Measurements from ENCODE around the gene ZNF664. TPM values are rescaled to one million over a fixed set of nuclear protein-coding genes. Genes with fewer than 3 reads are reported as not detected.

ZNF664 gene
- total and polyA plus RNA-seq, 4 donors, result 31.7 to 118 (median 69.5) TPM

- DNase-seq, result no peak
- Histone ChIP-seq H3K9ac (ENCODE audit: insufficient read depth in 1 of 2, low read length in 2 of 2) (no peak overlapping the region), H3K9me3 (ENCODE audit: control insufficient read depth in 4 of 4, insufficient read depth in 3 of 4, low read length in 3 of 4) (peaks cover 0 to 7% (median 4%) of the 10 kb centered on the region in 4 donors), H3K27me3 (ENCODE audit: control insufficient read depth in 3 of 3, insufficient read depth in 3 of 3, low read length in 2 of 3) (no peaks in the 10 kb centered on the region), H3K4me3 (no peak overlapping the region), H3K27ac (ENCODE audit: low read depth in 1 of 2, low read length in 1 of 2) (no peak overlapping the region), H3K4me1 (ENCODE audit: control insufficient read depth in 5 of 5, insufficient read depth in 5 of 5, low read length in 5 of 5) (peaks cover 0 to 4% (median 0%) of the 10 kb centered on the region in 5 donors), H3K36me3 (ENCODE audit: control insufficient read depth in 4 of 4, insufficient read depth in 4 of 4, low read length in 4 of 4) (no peaks in the 10 kb centered on the region)
- 97 to 99% methylated on average over 3 of the region's 3 CpGs for WGBS, 2 donors
- TF ChIP-seq, protein P1, sequence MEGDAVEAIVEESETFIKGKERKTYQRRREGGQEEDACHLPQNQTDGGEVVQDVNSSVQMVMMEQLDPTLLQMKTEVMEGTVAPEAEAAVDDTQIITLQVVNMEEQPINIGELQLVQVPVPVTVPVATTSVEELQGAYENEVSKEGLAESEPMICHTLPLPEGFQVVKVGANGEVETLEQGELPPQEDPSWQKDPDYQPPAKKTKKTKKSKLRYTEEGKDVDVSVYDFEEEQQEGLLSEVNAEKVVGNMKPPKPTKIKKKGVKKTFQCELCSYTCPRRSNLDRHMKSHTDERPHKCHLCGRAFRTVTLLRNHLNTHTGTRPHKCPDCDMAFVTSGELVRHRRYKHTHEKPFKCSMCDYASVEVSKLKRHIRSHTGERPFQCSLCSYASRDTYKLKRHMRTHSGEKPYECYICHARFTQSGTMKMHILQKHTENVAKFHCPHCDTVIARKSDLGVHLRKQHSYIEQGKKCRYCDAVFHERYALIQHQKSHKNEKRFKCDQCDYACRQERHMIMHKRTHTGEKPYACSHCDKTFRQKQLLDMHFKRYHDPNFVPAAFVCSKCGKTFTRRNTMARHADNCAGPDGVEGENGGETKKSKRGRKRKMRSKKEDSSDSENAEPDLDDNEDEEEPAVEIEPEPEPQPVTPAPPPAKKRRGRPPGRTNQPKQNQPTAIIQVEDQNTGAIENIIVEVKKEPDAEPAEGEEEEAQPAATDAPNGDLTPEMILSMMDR (IDR thresholded peaks at IDR 0.05; ENCODE audit: control extremely low read depth, extremely low read depth), result no peak
- no peak for ATAC-seq (ENCODE audit: insufficient read depth, low FRiP score)
Measured at GRCh38 chr12:124047045-124047566, 74.1 kb downstream of the ZNF664 start.

DNA sequence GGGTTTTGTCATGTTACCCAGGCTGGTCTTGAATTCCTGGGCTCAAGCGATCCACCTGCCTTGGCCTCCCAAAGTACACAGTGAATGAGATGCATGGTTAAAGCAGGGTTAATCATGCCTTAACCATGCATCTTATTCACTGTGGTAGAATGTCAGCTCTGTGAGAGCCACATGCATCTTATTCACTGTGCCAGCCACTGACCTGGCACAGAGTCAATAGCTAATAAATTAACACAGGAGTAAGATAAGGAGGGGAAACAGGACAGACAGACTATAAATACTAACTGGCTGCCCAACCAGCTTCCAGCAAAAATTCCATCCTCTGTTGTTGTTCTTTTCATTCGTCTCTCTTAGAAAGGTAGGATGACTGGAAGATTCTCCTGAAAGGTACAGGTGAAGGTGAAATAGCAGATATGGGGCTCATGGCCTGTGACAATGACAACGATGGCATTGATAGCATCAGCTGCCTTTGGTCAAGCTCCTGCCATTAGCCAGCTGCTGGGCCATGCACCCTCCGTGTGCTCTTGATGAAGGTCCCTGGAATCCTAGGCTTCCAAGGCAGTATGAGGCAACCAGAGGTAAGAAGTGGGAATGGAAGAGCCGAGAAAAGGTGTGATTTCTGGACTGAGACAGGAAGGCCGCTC, 76.6 kb downstream of the ZNF664 start:
- Histone ChIP-seq H3K27ac (ENCODE audit: low read depth in 1 of 2, low read length in 1 of 2) (no peak overlapping the region), H3K27me3 (ENCODE audit: control insufficient read depth in 3 of 3, insufficient read depth in 3 of 3, low read length in 2 of 3) (no peaks in the 10 kb centered on the region), H3K36me3 (ENCODE audit: control insufficient read depth in 4 of 4, insufficient read depth in 4 of 4, low read length in 4 of 4) (no peaks in the 10 kb centered on the region), H3K9ac (ENCODE audit: insufficient read depth in 1 of 2, low read length in 2 of 2) (no peak overlapping the region), H3K9me3 (ENCODE audit: control insufficient read depth in 4 of 4, insufficient read depth in 3 of 4, low read length in 3 of 4) (peaks cover 0 to 7% (median 4%) of the 10 kb centered on the region in 4 donors), H3K4me3 (no peak overlapping the region), H3K4me1 (ENCODE audit: control insufficient read depth in 5 of 5, insufficient read depth in 5 of 5, low read length in 5 of 5) (peaks cover 0 to 13% (median 2%) of the 10 kb centered on the region in 5 donors)
- WGBS, 2 donors, result 77 to 79% methylated on average over 6 of the region's 6 CpGs
- TF ChIP-seq, protein P1 (IDR thresholded peaks at IDR 0.05; ENCODE audit: control extremely low read depth, extremely low read depth), result no peak
- no peak for DNase-seq
- no peak for ATAC-seq (ENCODE audit: insufficient read depth, low FRiP score)

GRCh38 chr12:124053851-124054250, 80.8 kb downstream of the ZNF664 start:
- H3K27ac ChIP-seq (ENCODE audit: low read depth in 1 of 2, low read length in 1 of 2), result no peak overlapping the region
- DNase-seq (peak; percentile 86 to 94 (median 91)), ATAC-seq (ENCODE audit: insufficient read depth, low FRiP score) (no peak)
- 5 to 8% methylated on average over 10 of the region's 10 CpGs for WGBS, 2 donors
- no peak overlapping the region for H3K9ac ChIP-seq (ENCODE audit: insufficient read depth in 1 of 2, low read length in 2 of 2)
- H3K36me3 ChIP-seq (ENCODE audit: control insufficient read depth in 4 of 4, insufficient read depth in 4 of 4, low read length in 4 of 4), result no peaks in the 10 kb centered on the region
- TF ChIP-seq, protein P1 (IDR thresholded peaks at IDR 0.05; ENCODE audit: control extremely low read depth, extremely low read depth), result peak; percentile 60
- H3K9me3 ChIP-seq (ENCODE audit: control insufficient read depth in 4 of 4, insufficient read depth in 3 of 4, low read length in 3 of 4), result no peaks in the 10 kb centered on the region
- H3K27me3 ChIP-seq (ENCODE audit: control insufficient read depth in 3 of 3, insufficient read depth in 3 of 3, low read length in 2 of 3), result no peaks in the 10 kb centered on the region
- peaks cover 0 to 24% (median 3%) of the 10 kb centered on the region in 5 donors for H3K4me1 ChIP-seq (ENCODE audit: control insufficient read depth in 5 of 5, insufficient read depth in 5 of 5, low read length in 5 of 5)
- H3K4me3 ChIP-seq, result no peak overlapping the region
